Spleen (tissue), 11 donors: ENCODE results near the gene ELN. TPM values are rescaled to one million over a fixed set of nuclear protein-coding genes. Genes with fewer than 3 reads are reported as not detected.
A peak's percentile ranks its signal among the peaks of the same experiment; 100 is the strongest.

Experiments
- DNase-seq: peaks from one replicate; pipeline ENCODE4 v3.0.0-alpha.2; 2020
- H3K27ac ChIP-seq, 8 donors: fragments of 200-600 bp; sonication (generic) in 7 of 8; 1 replicate in 4 of 8; 2 replicates in 4 of 8; pipeline versions ENCODE4 v1.5.0 to v1.8.0; 2016 to 2021; ENCODE audit warnings: inconsistent platforms in 4 of 8, mild to moderate bottlenecking in 4 of 8, moderate library complexity in 1 of 8
- H3K27me3 ChIP-seq, 7 donors: fragments of 200-600 bp; sonication (generic) in 6 of 7; replicated peaks in 1 of 7; 1 replicate in 4 of 7; 2 replicates in 3 of 7; pipeline versions ENCODE4 v1.5.0 to v1.8.0; 2016 to 2021; ENCODE audit warnings: inconsistent platforms in 3 of 7, mild to moderate bottlenecking in 1 of 7
- H3K36me3 ChIP-seq, 6 donors: fragments of 200-600 bp; sonication (generic) in 5 of 6; 1 replicate in 4 of 6; 2 replicates in 2 of 6; pipeline versions ENCODE4 v1.5.0 to v1.8.0; 2016 to 2021; ENCODE audit warnings: inconsistent platforms in 2 of 6
- H3K4me1 ChIP-seq, 6 donors: fragments of 200-600 bp; sonication (generic) in 5 of 6; 1 replicate in 3 of 6; 2 replicates in 3 of 6; pipeline versions ENCODE4 v1.5.0 to v1.8.0; 2016 to 2021; ENCODE audit warnings: inconsistent platforms in 3 of 6
- H3K4me3 ChIP-seq, 8 donors: fragments of 200-600 bp; sonication (generic) in 7 of 8; 1 replicate in 4 of 8; 2 replicates in 4 of 8; pipeline versions ENCODE4 v1.5.0 to v1.8.0; 2016 to 2021; ENCODE audit warnings: inconsistent platforms in 4 of 8, mild to moderate bottlenecking in 4 of 8, moderate library complexity in 2 of 8
- H3K9me3 ChIP-seq, 8 donors: fragments of 200-600 bp; sonication (generic) in 7 of 8; 1 replicate in 4 of 8; 2 replicates in 4 of 8; pipeline versions ENCODE4 v1.5.0 to v1.8.0; 2016 to 2021; ENCODE audit warnings: inconsistent platforms in 4 of 8
- CTCF ChIP-seq, 11 experiments: fragments of 200-600 bp in 7 of 11; fragments of 450-650 bp in 4 of 11; sonication (generic) in 4 of 11; IDR thresholded peaks in 8 of 11; conservative IDR thresholded peaks in 3 of 11; 1 replicate in 7 of 11; 2 replicates in 4 of 11; pipeline versions ENCODE4 v1.4.0 to v1.8.0; 2016 to 2021; ENCODE audit warnings: antibody characterized with exemption in 11 of 11, inconsistent platforms in 4 of 11, mild to moderate bottlenecking in 1 of 11
- POLR2A ChIP-seq, 3 donors: fragments of 450-650 bp; IDR thresholded peaks; one replicate each; pipeline ENCODE4 v1.5.1; 2017; ENCODE audit warnings: antibody characterized with exemption in 3 of 3, mild to moderate bottlenecking in 1 of 3
- POLR2AphosphoS5 ChIP-seq, 3 donors: sonication (generic); formaldehyde crosslinking; IDR thresholded peaks; one replicate each; pipeline ENCODE4 v1.5.1; 2017; ENCODE audit warnings: antibody characterized with exemption in 3 of 3
- WGBS, 5 donors: extraction: QIAGEN DNeasy Blood & Tissue Kit in 3 of 5; methylation state at CpG; one replicate each; pipeline versions ENCODE4 v1.1.5 to v1.1.7; 2013 to 2018; 5-methylcytosine and 5-hydroxymethylcytosine counted together
- intact Hi-C: fragments of 100-400 bp; cut with DNase I; formaldehyde crosslinking; loops from one replicate; pipeline ENCODE4 v1.15.0; 2023; ENCODE audit warnings: low total_unique reads
- polyA plus RNA-seq, 3 donors: library from polyadenylated mRNA; stranded (reverse); fragments of 200-250 nt; gene quantifications; one replicate each; pipeline ENCODE4 v1.2.1, GENCODE V29; 2013
- total RNA-seq, 7 donors: library from RNA; depleted of rRNA in 3 of 7; stranded (reverse); fragments of >200 nt in 3 of 7; fragmentation: NEBNext Ultra II Directional in 4 of 7; extraction: Animal tissue kit (Norgen Biotek cat#: 25700) in 4 of 7; gene quantifications; one replicate each; pipeline versions ENCODE4 v1.1.0 to v1.2.1, GENCODE V29; 2016 to 2021
- donor health status: healthy with polysubstance abuse.
- donor health status: DM: no; HTN: no; CAD: no; lungs with moderate emphysema.
- donor health status: DM: no; HTN: no; CAD: no.
- donor health status: Bipolar disorder and iron deficiency.
- donor health status: healthy.
- donor health status: DM: no; HTN: no; CAD: no.
- donor health status: DM: yes; HTN: yes; CAD: no.

ELN gene
- total and polyA plus RNA-seq, 10 donors: 11.1 to 94.7 (median 35.3) TPM

- Histone ChIP-seq H3K36me3 (peaks cover 0 to 64% (median 4%) of the 10 kb centered on the region in 6 donors), H3K27me3 (peaks cover 0 to 3% (median 0%) of the 10 kb centered on the region in 7 donors)
Measured at GRCh38 chr7:74048999-74049599, 21.1 kb downstream of the ELN start.

GRCh38 chr7:74049997-74050798 is 22.2 kb downstream of the ELN start:
- TF ChIP-seq POLR2A (IDR thresholded peaks at IDR 0.05): no peak
- no peak for TF ChIP-seq CTCF (IDR thresholded peaks at IDR 0.05 in 8 of 11, conservative IDR thresholded peaks at IDR 0.05 in 3 of 11)
- TF ChIP-seq POLR2AphosphoS5 (IDR thresholded peaks at IDR 0.05): no peak
- no peak overlapping the region for H3K4me3 ChIP-seq
- H3K27ac ChIP-seq: no peak overlapping the region
- DNase-seq: no peak
- peaks cover 0 to 64% (median 4%) of the 10 kb centered on the region in 6 donors for H3K36me3 ChIP-seq
- intact Hi-C loops: no loop called here
- H3K9me3 ChIP-seq: no peaks in the 10 kb centered on the region
- H3K4me1 ChIP-seq: peaks cover 0 to 6% (median 0%) of the 10 kb centered on the region in 6 donors
- H3K27me3 ChIP-seq: peaks cover 0 to 3% (median 0%) of the 10 kb centered on the region in 7 donors
- 76 to 96% (median 89%) methylated on average over 3 of the region's 3 CpGs for WGBS, 5 donors

More at GRCh38 chr7:74048999-74049599, 21.1 kb downstream of the ELN start:
- no peak for DNase-seq
- TF ChIP-seq POLR2A (IDR thresholded peaks at IDR 0.05) (no peak), CTCF (IDR thresholded peaks at IDR 0.05 in 8 of 11, conservative IDR thresholded peaks at IDR 0.05 in 3 of 11) (no peak), POLR2AphosphoS5 (IDR thresholded peaks at IDR 0.05) (no peak)
- intact Hi-C loops: no loop called here
- Histone ChIP-seq H3K4me1 (peaks cover 0 to 12% (median 0%) of the 10 kb centered on the region in 6 donors), H3K27ac (no peak overlapping the region), H3K9me3 (no peaks in the 10 kb centered on the region), H3K4me3 (no peak overlapping the region)
- 94 to 97% (median 95%) methylated on average over 2 of the region's 2 CpGs for WGBS, 5 donors

GRCh38 chr7:74051193-74051592 is 23.2 kb downstream of the ELN start:
- WGBS, 5 donors: 69 to 87% (median 81%) methylated on average over 10 of the region's 10 CpGs
- DNase-seq: no peak
- Histone ChIP-seq H3K27ac (peak overlapping the region in 1 of 8 donors; percentile 9), H3K4me1 (peaks cover 0 to 6% (median 0%) of the 10 kb centered on the region in 6 donors), H3K4me3 (no peak overlapping the region), H3K36me3 (peaks cover 0 to 60% (median 4%) of the 10 kb centered on the region in 6 donors), H3K9me3 (no peaks in the 10 kb centered on the region), H3K27me3 (peaks cover 0 to 3% (median 0%) of the 10 kb centered on the region in 7 donors)
- TF ChIP-seq POLR2A (IDR thresholded peaks at IDR 0.05) (no peak), CTCF (IDR thresholded peaks at IDR 0.05 in 8 of 11, conservative IDR thresholded peaks at IDR 0.05 in 3 of 11) (no peak), POLR2AphosphoS5 (IDR thresholded peaks at IDR 0.05) (no peak)
- intact Hi-C loops: no loop called here
